Adipocyte (in vitro differentiated cells): ENCODE results near the gene MOB3B.
A peak's percentile ranks its signal among the peaks of the same experiment; 100 is the strongest.

Source experiments
- DNase-seq: peaks from one replicate; pipeline ENCODE4 v3.0.0-alpha.2; 2015; ENCODE audit warnings: low read depth
- H3K27me3 ChIP-seq: replicated peaks from 2 replicates; pipeline ENCODE4 v1.7.0; 2013; ENCODE audit warnings: mild to moderate bottlenecking, low read length, moderate library complexity; ENCODE audit not compliant: control insufficient read depth, insufficient read depth
- H3K36me3 ChIP-seq: 2 replicates; pipeline ENCODE4 v1.7.0; 2013; ENCODE audit warnings: low read length, mild to moderate bottlenecking, moderate library complexity; ENCODE audit not compliant: control insufficient read depth, insufficient read depth, severe bottlenecking
- H3K4me1 ChIP-seq: 2 replicates; pipeline ENCODE4 v1.7.0; 2013; ENCODE audit warnings: mild to moderate bottlenecking, low read length, moderate library complexity; ENCODE audit not compliant: control insufficient read depth, insufficient read depth
- H3K4me3 ChIP-seq: 2 replicates; pipeline ENCODE4 v1.7.0; 2013; ENCODE audit warnings: mild to moderate bottlenecking, low read length, moderate library complexity
- H3K9ac ChIP-seq: 2 replicates; pipeline ENCODE4 v1.7.0; 2013; ENCODE audit warnings: mild to moderate bottlenecking, low read length, moderate library complexity
- H3K9me3 ChIP-seq: 2 replicates; pipeline ENCODE4 v1.7.0; 2013; ENCODE audit warnings: mild to moderate bottlenecking, low read length, moderate library complexity; ENCODE audit not compliant: control insufficient read depth

The MOB3B gene

GRCh38 chr9:27529316-27530278 lies at the start of gene MOB3B:
TSS of gene MOB3B (minus strand) at chr9:27529814. CDS start at chr9:27455550, 74,264 bp downstream.
- Histone ChIP-seq H3K27me3 (no peaks in the 10 kb centered on the region), H3K9me3 (no peaks in the 10 kb centered on the region), H3K36me3 (no peaks in the 10 kb centered on the region), H3K4me1 (peaks cover 15% of the 10 kb centered on the region), H3K9ac (peak within 1 kb of the TSS; percentile 75), H3K4me3 (peak within 1 kb of the TSS; percentile 85)
- DNase-seq, result peak; percentile 86

- peaks cover 2% of the 10 kb centered on the region for H3K9me3 ChIP-seq
- H3K36me3 ChIP-seq, result no peaks in the 10 kb centered on the region
- H3K4me3 ChIP-seq, result peak overlapping the region; percentile 83
- H3K9ac ChIP-seq, result peak overlapping the region; percentile 83
- peaks cover 11% of the 10 kb centered on the region for H3K27me3 ChIP-seq
- H3K4me1 ChIP-seq, result peaks cover 13% of the 10 kb centered on the region
- peak; percentile 97 for DNase-seq
Measured at GRCh38 chr9:27573634-27574590, 44.3 kb upstream of the MOB3B start.

- H3K9ac ChIP-seq, result peak within 1 kb of the TSS; percentile 83
- peak; percentile 87 for DNase-seq
- H3K36me3 ChIP-seq, result no peaks in the 10 kb centered on the region
- peaks cover 13% of the 10 kb centered on the region for H3K4me1 ChIP-seq
- peak within 1 kb of the TSS; percentile 83 for H3K4me3 ChIP-seq
- peaks cover 1% of the 10 kb centered on the region for H3K9me3 ChIP-seq
- H3K27me3 ChIP-seq, result peaks cover 11% of the 10 kb centered on the region
Measured at GRCh38 chr9:27572918-27573633, 43.5 kb upstream of the MOB3B start, which contains the start of gene C9orf72. TSS of gene C9orf72 (minus strand) at chr9:27573481. CDS start at chr9:27567120, 6,361 bp downstream.

DNA sequence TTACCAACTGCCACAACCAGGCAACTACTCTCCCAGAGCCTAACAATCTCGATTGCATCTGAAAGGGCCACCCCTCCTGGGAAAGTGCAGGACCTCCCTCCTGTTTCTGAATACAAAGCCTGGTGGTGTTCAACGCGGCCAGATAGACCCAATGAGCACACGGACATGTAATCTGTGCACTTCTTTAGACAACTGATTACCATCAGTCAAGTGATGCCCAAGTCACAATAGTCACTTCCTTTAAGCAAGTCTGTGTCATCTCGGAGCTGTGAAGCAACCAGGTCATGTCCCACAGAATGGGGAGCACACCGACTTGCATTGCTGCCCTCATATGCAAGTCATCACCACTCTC lies 42.9 kb upstream of the MOB3B start:
- H3K9ac ChIP-seq, result peak overlapping the region; percentile 71
- H3K9me3 ChIP-seq, result no peaks in the 10 kb centered on the region
- peak overlapping the region; percentile 83 for H3K4me3 ChIP-seq
- peaks cover 11% of the 10 kb centered on the region for H3K27me3 ChIP-seq
- H3K4me1 ChIP-seq, result peaks cover 13% of the 10 kb centered on the region
- no peak for DNase-seq
- H3K36me3 ChIP-seq, result no peaks in the 10 kb centered on the region

GRCh38 chr9:27572061-27572460 lies 42.4 kb upstream of the MOB3B start:
- no peaks in the 10 kb centered on the region for H3K36me3 ChIP-seq
- peaks cover 11% of the 10 kb centered on the region for H3K27me3 ChIP-seq
- peak overlapping the region; percentile 83 for H3K4me3 ChIP-seq
- H3K9ac ChIP-seq, result peak overlapping the region; percentile 71
- no peaks in the 10 kb centered on the region for H3K9me3 ChIP-seq
- DNase-seq, result no peak
- H3K4me1 ChIP-seq, result peaks cover 13% of the 10 kb centered on the region

DNA sequence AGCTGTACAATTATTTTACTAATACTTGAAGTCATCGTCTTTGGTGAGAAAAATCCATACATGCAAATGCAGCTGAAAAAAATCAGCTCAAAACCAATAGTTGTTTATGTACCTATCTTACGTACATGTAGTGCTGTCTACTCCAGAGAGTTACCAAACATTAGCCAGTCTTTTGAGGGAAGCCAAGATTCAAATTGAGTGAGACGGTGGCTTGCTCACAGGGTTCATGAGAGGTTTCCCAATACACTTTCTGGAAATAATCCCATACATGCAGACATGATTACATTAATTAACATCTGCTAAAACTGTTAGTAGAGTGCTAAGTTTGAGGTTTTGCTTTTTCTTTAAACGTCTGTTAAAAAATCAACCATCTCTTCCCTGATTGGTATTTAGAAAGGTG lies 41.4 kb upstream of the MOB3B start:
- Histone ChIP-seq H3K9ac (no peak overlapping the region), H3K4me3 (no peak overlapping the region), H3K4me1 (peaks cover 22% of the 10 kb centered on the region), H3K9me3 (no peaks in the 10 kb centered on the region), H3K27me3 (peaks cover 11% of the 10 kb centered on the region), H3K36me3 (peaks cover 4% of the 10 kb centered on the region)
- no peak for DNase-seq

GRCh38 chr9:27569406-27569805 lies 39.8 kb upstream of the MOB3B start:
- Histone ChIP-seq H3K4me3 (no peak overlapping the region), H3K4me1 (peaks cover 29% of the 10 kb centered on the region), H3K9ac (no peak overlapping the region), H3K36me3 (peaks cover 4% of the 10 kb centered on the region), H3K27me3 (no peaks in the 10 kb centered on the region), H3K9me3 (no peaks in the 10 kb centered on the region)
- no peak for DNase-seq

DNA sequence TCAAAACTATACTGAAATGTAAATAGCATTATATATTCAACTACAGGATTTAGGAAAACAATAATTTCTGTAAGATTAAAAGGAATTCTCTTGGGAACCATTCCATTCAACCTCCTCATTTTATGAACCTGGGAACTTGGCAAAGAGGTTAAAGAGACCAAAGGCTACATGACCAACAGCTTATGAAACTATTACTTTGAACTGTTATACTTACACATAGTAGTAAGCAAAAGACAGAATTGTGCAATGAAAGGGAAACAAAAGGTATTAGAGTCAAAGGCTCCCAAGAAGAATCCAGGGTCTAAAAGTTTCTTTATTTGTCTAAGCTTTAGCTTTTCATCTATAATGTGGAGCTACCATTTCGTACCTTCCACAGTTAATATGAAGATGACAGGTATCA lies 36.5 kb upstream of the MOB3B start:
- peak overlapping the region; percentile 23 for H3K4me3 ChIP-seq
- H3K9ac ChIP-seq, result no peak overlapping the region
- peak; percentile 22 for DNase-seq
- H3K36me3 ChIP-seq, result peaks cover 16% of the 10 kb centered on the region
- no peaks in the 10 kb centered on the region for H3K9me3 ChIP-seq
- H3K27me3 ChIP-seq, result no peaks in the 10 kb centered on the region
- H3K4me1 ChIP-seq, result peaks cover 16% of the 10 kb centered on the region

DNA sequence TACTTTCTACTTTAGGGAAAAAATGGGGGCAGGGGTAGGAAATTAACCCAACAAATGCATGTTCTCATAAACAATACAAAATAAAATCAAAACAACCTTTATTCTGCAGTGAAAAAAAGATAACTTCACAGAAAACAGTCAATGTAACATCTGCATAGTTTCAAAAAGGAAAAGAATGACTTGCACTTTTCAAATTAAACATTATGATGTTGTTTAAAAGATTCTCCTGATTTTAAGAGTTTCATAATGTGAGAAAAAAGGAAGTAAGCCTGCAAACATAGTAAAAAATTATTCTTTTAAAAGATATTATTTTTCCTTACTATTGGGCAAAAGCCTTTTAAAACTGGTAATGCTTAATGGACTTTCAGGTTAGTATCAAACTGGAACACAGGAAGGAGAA lies 36.1 kb upstream of the MOB3B start:
- peaks cover 21% of the 10 kb centered on the region for H3K36me3 ChIP-seq
- H3K4me3 ChIP-seq, result peak overlapping the region; percentile 23
- no peaks in the 10 kb centered on the region for H3K27me3 ChIP-seq
- no peaks in the 10 kb centered on the region for H3K9me3 ChIP-seq
- H3K9ac ChIP-seq, result no peak overlapping the region
- H3K4me1 ChIP-seq, result peaks cover 16% of the 10 kb centered on the region
- no peak for DNase-seq

- peaks cover 31% of the 10 kb centered on the region for H3K36me3 ChIP-seq
- no peak overlapping the region for H3K4me3 ChIP-seq
- H3K27me3 ChIP-seq, result no peaks in the 10 kb centered on the region
- no peak for DNase-seq
- no peak overlapping the region for H3K9ac ChIP-seq
- peaks cover 16% of the 10 kb centered on the region for H3K4me1 ChIP-seq
- no peaks in the 10 kb centered on the region for H3K9me3 ChIP-seq
Measured at GRCh38 chr9:27564670-27565069, 35.1 kb upstream of the MOB3B start.
